Stimulated activated naive CD8-positive, alpha-beta T cell treated with anti-CD3 and anti-CD28 coated beads, Interleukin-15, Interleukin-2, amounts not matched to agents 100 U/mL and 50 U/mL, for 24 hours (primary cell): ENCODE measurements around the gene CALML6.
"Not testable (repeated sequence)": the region's sequence is repeated elsewhere in the genome, so short reads cannot be mapped to it uniquely, and the experiment has no call there.

Source experiments
- ATAC-seq: fragments of 150-1000 bp; cut with Tn5 transposase; one replicate; pipeline ENCODE4 v1.10.0; 2021
- DNase-seq: peaks from one replicate; pipeline ENCODE4 v3.0.0; 2021

Gene CALML6

DNA sequence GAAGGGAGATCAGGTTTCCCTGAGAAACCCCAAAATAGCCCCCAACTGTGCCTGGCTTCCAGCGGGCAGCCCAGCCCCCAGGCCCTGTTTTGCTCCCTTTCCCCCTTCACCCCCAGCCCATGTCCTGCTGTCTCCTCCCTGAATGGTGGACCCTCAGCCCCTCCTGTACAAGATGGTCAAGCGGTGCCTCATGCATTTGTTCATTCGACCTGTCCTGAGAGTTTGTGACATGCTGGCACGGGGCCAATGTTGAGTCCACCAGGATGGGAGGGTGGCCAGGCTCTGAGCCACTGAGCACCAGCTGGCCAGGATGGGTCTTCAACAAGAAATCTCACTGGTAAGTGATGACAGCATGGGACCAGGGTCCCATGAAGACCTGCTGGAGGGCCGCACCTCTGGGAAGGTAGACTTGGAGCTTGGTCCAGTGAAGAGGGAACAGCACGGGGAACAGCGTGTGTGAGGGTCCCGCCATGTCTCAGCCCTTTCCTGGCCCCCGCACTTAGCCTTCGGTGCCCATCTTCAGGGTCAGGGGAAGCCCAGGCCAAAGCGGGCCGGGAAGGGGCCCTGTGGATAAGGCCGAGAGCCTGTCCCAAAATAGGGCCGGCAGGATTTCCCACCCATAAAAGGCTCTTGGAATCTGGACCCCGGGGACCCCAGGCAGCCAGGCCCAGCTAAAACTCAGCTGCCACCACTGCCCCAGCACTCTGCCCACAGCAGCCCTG, at the start of gene CALML6:
Gene CALML6, plus strand, starts transcription at position 290 of the 722 bp plus-strand sequence. Its CDS starts 21 bp downstream, at position 311.
- no peak for ATAC-seq
- no peak for DNase-seq

DNA sequence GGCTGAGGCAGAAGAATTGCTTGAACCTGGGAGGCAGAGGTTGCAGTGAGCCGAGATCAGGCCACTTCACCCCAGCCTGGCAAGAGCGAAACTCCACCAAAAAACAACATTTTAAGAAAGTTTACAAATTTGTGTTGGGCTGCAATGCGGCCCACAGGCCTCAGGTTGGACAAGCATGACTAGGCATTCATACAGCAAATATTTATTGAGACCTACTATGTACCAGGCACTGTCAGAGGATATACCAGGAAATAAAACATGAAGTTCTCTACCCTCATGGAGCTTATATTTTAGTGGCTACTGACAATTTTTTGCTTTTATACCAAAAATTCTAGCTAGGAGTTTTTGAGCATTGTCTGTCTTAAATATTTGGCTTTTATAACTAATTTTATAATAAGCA, 47.9 kb upstream of the CALML6 start:
- no peak for DNase-seq

DNA sequence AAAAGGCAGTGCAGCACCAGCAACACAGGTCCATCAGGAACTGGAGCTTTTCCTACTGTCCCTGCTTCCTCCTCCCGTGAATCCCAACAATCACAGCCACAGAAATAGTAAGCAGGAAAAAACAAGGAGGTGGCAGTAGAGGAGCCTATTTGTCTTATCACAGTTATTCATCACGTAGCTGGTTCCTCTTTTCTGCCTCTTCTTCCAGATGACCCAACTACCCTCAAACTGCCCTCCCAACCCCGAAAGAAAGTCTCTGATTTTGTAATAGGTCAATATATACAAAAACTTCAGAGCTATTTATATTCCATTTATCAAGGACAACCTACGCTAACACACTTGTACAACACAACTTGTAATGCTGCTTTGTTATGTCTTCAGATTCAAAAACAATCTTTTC, 45.6 kb upstream of the CALML6 start:
- ATAC-seq = no peak
- no peak for DNase-seq

More for the DNA sequence above, 47.9 kb upstream of the CALML6 start:
- ATAC-seq = no peak

- ATAC-seq (no peak), DNase-seq (no peak)
These were observed 42.6 kb upstream of the CALML6 start for GRCh38 chr1:1872329-1872994.

GRCh38 chr1:1873186-1873585, 41.9 kb upstream of the CALML6 start:
- ATAC-seq (no peak), DNase-seq (no peak)

DNA sequence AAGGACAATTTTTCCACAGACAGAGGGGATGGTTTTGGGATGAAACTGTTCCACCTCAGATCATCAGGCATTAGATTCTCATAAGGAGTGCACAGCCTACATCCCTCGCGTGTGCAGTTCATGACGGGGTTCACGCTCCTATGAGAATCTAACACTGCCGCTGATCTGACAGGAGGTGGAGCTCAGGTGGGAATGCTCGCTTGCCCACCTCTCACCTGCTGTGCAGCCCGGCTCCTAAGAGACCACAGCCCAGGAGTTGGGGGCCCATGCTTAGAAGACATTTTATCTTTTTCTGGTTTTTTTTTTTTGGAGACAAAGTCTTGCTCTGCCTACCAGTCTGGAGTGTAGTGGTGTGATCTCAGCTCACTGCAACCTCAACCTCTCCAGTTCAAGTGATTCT, 40.2 kb upstream of the CALML6 start:
- ATAC-seq (no peak), DNase-seq (no peak)

DNA sequence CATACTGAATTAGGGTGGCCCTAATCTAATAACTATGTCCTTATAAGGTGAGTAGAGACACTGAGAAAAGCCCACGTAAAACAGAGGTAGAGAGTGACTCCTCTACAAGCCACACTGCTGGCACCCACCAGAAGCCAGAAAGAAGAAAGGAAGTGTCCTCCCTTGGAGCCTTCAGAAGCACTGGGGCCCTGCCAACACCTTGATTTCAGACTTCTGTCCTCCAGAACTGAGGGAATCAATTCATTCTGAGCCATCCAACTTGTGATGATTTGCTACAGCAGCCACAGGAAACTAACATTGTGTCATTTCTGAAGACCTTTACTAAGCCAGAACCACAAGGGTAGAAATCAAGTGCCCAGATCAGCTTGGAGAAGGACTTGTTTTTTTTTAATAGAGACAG, 39.1 kb upstream of the CALML6 start:
- DNase-seq = no peak
- ATAC-seq = peak; percentile 88

DNA sequence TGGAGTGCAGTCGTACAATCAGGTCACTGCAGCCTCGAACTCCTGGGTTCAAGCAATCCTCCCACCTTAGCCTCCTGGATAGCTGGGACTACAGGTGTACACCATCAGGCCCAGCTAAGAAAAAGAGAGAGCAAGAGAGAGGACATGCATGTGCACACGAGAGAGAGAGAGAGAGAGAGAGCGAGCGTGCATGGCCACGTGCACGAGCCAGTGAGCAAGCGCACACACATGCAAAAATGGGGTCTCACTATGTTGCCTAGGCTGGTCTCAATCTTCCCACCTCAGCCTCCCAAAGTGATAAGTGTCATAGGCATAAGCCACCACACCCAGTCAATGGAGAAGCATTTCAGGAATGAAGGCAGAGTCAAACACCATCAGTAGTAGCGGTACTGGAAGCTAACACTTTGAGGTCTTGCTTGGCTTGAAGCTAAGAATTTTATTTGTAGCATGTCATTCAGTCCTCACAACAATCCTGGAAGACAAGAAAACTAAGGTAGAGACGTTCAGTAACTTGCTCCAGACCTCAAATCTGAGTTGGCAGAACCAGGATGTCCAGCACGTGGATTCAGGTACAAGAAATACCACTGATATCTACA, 38.6 kb upstream of the CALML6 start:
- ATAC-seq (peak; percentile 37), DNase-seq (no peak)

DNA sequence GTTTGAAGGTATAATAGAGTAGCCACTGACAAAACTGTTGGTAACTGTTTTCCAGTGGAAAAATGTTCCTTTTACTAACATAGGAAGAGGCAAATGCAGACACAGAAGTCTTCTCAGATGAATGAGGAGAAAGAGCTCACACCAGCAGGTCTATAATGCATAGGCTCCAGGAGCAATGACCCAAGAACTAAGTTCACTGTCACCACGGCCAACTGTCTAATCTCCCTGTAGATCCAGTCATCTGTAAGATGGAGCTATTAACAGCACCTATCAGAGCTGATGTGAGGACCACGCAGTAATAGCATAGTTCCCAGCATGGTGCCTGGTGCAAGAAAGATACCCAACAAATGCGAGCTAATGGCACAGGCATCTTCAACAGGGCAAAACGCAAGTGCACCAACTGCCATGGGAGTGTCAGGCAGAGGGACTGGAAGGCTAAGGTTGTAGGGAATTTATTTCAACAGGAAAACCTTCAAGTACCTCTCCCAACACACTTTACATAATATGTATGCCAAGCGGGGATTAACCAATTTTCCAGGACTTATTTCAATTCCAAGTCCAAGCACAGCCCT, 37.1 kb upstream of the CALML6 start:
- no peak for DNase-seq
- no peak for ATAC-seq

DNA sequence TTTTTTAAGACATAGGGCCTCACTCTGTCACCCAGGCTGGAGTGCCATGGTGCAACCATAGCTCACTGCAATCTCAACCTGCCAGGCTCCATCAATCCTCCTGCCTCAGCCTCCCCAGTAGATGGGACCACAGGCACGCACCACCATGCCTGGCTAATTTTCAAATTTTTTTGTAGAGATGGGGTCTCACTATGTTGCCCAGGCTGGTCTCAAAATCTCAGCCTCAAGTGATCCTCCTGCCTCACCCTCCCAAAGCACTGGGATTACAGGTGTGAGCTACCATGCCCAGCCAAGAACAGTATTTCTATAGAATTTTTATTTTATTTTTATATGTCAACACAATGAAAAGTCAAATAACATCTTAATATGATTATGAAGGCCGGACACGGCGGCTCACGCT, 35.1 kb upstream of the CALML6 start:
- DNase-seq (no peak), ATAC-seq (no peak)

- no peak for DNase-seq
- no peak for ATAC-seq
These were observed 34.3 kb upstream of the CALML6 start for GRCh38 chr1:1880617-1881312.

DNA sequence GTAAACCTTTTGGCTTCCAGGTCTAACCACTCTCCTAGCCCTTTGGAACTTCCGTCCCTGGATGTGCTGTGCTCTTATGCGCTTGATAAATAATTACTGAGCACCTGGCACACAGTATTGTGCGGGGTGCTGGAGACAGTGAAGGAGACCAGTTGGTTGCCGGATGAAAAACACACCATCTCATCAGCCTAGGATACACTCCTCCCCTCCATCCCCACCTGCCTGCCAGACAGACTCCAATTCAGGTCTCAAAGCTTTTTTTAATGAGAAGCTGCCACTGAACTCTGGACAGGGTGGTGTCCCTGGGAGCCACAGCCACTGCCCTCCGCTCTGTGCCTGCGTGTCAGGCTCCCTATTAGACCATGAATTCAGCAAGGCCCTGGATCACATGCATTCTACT, 33.3 kb upstream of the CALML6 start:
- DNase-seq = no peak
- no peak for ATAC-seq

DNA sequence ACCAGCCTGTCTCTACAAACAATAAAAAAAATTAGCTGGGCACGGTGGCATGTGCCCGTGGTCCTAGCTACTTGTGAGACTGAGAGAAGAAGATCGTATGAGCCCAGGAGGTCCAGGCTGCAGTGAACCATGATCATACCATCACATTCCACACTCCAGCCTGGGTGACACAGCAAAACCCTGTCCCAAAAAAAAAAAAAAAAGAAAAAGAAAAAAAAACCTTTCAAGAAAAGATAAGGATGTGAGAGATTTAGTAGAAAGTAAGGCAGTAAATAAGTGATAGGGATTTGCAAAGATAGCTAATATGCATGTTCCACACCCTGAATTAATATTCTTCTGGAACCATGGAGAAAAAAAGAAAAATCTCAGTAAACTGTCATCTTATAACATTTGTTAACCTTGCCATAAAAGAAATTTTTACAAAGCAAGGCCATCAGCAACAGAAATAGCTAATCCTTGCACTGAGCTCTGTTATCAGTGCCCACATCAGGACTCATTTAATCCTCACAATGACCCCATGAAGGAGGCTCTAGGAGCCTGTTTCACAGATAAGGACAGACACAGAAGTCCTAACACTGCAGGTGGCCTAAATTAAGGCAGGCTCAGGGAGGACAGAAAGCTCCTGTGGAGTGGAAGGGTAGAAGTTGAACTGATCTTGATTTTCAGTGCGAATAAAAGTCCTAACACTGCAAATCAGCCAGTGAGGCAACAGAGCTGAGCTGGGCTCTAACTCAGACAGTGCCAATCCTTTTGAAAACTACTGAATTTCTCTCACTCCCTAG, 31.8 kb upstream of the CALML6 start:
- no peak for ATAC-seq
- no peak for DNase-seq

- not testable (repeated sequence) for ATAC-seq, DNase-seq
These were observed 31.2 kb upstream of the CALML6 start for GRCh38 chr1:1883890-1884289.

DNA sequence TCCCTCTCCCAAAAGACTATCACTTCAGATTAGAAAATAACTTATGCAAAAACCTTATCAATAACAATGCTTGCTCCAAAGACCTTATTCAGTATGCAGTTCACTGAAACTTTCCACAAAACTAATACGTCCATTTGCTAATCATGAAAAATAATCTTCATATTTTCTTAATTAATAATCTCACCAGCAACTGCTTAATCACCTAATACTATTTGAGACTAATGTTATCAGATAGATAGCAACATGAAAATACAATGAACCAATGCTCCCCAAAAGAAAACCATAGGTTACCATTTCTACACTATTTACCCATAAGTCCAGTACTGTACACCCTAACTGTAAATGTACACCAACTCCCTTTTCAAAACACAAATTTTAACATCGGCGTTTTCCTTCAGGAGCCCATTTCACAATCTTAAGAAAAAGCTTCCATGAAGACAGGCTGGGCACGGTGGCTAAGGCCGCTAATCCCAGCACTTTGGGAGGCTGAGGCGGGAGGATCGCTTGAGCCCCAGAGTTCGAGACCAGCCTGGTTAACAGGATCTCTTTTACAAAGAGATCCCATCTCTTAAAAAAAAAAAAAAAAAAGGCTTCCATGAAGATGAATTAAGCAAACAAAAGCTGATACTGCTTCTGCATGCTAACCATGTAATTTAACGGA, 25.8 kb upstream of the CALML6 start:
- DNase-seq = no peak
- no peak for ATAC-seq

DNA sequence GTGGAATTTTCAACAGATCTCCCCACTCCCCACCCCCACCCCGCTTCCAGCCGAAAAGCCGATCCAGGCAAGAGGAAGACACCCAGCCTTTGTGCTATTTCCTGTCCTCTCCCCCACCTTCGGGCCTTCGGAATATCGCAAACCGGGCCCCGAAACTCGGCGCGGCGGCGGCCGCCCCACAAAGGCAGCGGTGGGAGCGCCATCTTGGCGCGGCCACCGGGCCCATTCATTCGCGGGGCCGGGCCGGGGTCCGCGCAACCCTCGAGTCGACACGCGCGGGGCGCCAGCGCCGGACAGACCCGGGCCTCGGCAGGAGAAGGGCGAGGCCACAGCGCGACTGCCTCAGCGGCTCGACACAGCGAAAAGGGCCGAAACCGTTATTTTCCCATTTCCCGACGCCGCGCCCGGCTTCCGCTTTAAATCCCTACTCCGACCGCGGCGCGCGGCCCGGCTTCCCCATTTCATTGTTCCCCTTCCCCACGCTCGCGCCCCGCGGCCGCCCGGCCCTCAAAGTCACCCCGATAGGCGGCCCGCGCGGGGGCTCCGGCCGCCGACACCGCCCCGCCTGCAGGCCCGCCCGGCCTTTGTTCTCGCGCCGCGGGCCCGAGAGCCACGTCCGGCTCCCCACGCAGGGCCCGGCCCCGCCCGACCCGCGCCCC, 25.1 kb upstream of the CALML6 start:
- peak; percentile 65 for DNase-seq

DNA sequence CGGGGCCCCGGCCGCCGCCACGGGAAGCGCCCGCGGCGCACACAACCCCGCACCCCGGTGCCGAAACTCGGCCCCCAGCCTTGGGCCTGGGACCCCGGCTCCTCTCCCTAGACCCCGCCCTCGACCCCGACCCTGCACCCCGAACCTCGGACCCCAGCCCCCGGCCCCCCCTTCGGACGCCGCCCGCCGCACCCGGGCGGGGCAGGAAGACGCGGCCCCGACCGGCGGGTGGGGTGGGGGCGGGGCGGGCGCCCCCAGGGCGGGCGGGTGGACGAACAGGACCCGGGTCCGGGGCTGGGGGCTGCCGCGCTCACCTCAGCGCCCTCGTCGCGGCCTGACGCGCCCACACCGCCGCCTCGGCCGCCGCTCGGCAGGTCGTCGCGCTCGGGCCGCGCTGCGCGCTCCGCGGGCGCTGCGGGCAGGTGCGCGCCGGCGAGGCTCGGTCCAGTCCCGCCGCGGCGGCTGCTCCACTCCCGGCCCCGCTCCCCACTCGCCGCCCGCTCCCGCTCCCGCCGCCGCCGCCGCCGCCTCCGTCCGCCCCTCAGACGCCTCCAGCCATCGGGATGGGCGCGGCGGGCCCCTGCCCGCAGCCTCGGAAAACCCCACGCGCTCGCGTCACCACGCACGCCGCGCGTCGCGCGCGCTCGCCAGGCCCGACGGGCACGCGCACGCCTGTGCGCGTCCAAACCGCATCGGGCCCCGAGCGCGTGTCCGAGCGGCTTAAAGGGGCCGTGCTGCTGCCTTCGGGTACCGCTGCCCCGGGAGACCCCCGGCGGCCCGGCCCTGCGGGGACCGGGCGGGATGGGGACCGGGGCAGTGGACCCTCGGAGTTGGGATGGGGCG, 24.3 kb upstream of the CALML6 start, which contains the start of gene GNB1:
Gene GNB1, minus strand, starts transcription at position 582 of the 843 bp plus-strand sequence. CDS start 65,634 bp downstream, outside the sequence.
- DNase-seq = peak; percentile 90
- ATAC-seq = peak; percentile 73

More for the DNA sequence above, 25.1 kb upstream of the CALML6 start:
- ATAC-seq = peak; percentile 27

DNA sequence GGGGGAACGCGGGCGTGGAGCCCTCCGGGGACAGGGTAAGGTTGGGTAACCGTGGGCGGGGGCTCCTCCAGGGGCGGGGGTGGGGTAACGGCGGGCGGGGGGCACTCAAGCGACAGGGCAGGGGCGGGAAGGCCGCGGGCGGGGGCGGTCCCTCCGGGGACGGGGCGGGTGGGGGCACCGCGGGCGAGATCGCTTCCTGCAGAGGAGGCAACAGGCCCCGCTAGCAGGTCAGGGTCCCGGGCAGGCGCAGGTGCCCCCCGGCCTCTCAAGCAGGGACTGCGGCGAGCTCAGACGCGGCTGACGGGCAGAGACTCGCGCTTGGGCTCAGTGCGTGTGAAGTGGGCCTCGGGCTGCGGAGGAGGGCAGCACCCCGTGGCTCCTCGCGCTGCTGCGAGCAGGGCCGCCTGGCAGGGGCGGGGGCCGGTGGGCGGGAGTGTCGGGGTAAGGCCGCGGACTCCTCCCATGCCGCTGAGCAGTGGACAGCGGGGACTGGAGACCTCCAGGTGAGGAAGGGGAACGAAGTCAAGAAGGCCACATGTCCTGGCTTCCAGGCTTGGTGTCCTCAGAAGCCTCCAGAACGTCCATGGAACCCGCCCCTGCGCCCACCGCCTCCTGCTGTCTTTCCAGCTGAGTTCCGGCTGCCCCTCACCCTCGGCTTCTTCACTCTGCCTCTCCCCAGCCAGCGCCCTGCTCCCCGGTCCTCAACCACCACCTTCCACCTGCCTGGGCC, 23.5 kb upstream of the CALML6 start:
- ATAC-seq (peak; percentile 35), DNase-seq (peak; percentile 76)
